ENCODE measurements around the gene ARHGEF11.

ARHGEF11 gene

GRCh38 chr1:157040802-157041201, 4.7 kb downstream of the ARHGEF11 start:
- TF ChIP-seq CTCF (IDR thresholded peaks at IDR 0.05; ENCODE audit: low read depth, low read length, missing control alignments): no peak
- DNase-seq (ENCODE audit: extremely low read depth, low read depth): no peak
- H3K4me3 ChIP-seq (replicated peaks; ENCODE audit: low read depth, low read length): no peak overlapping the region

- no peak for TF ChIP-seq CTCF (IDR thresholded peaks at IDR 0.05; ENCODE audit: low read depth, low read length, missing control alignments)
Measured at GRCh38 chr1:157035121-157035520, 10.4 kb downstream of the ARHGEF11 start.

GRCh38 chr1:157034137-157034800, 11.3 kb downstream of the ARHGEF11 start:
- no peak for DNase-seq (ENCODE audit: extremely low read depth, low read depth)
- H3K4me3 ChIP-seq (replicated peaks; ENCODE audit: low read depth, low read length): no peak overlapping the region
- no peak for TF ChIP-seq CTCF (IDR thresholded peaks at IDR 0.05; ENCODE audit: low read depth, low read length, missing control alignments)

More at GRCh38 chr1:157035121-157035520, 10.4 kb downstream of the ARHGEF11 start:
- no peak overlapping the region for H3K4me3 ChIP-seq (replicated peaks; ENCODE audit: low read depth, low read length)
- DNase-seq (ENCODE audit: extremely low read depth, low read depth): no peak

- no peak for DNase-seq (ENCODE audit: extremely low read depth, low read depth)
- H3K4me3 ChIP-seq (replicated peaks; ENCODE audit: low read depth, low read length): no peak overlapping the region
- TF ChIP-seq CTCF (IDR thresholded peaks at IDR 0.05; ENCODE audit: low read depth, low read length, missing control alignments): no peak
Measured at GRCh38 chr1:157033357-157033876, 12.1 kb downstream of the ARHGEF11 start.

- no peak overlapping the region for H3K4me3 ChIP-seq (replicated peaks; ENCODE audit: low read depth, low read length)
- no peak for TF ChIP-seq CTCF (IDR thresholded peaks at IDR 0.05; ENCODE audit: low read depth, low read length, missing control alignments)
- no peak for DNase-seq (ENCODE audit: extremely low read depth, low read depth)
Measured at GRCh38 chr1:157032303-157032702, 13.2 kb downstream of the ARHGEF11 start.

- no peak for DNase-seq (ENCODE audit: extremely low read depth, low read depth)
- H3K4me3 ChIP-seq (replicated peaks; ENCODE audit: low read depth, low read length): no peak overlapping the region
- TF ChIP-seq CTCF (IDR thresholded peaks at IDR 0.05; ENCODE audit: low read depth, low read length, missing control alignments): no peak
Measured at GRCh38 chr1:157030728-157031127, 14.8 kb downstream of the ARHGEF11 start.
